ENCODE results near the gene TTC6.

DNA sequence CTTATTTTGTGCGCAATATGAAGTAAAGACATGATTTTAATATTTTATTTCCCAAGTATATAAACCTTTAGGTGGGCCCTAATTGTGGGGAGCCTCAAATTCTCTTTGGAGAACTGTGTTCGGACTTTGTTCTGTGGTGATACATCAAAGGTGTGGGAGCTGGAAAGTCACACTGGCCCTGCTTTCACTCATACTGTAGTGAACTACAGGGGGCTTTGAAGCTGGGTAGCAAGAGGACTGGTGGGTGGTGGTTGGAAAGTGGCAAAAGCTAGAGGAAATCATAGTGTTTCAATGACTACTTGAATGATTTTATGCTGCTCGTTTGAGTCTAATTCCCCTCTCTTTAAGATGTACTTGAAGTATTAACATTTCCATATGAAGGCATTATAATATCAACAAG is 13.2 kb downstream of the TTC6 start:
- TF ChIP-seq, protein P1, sequence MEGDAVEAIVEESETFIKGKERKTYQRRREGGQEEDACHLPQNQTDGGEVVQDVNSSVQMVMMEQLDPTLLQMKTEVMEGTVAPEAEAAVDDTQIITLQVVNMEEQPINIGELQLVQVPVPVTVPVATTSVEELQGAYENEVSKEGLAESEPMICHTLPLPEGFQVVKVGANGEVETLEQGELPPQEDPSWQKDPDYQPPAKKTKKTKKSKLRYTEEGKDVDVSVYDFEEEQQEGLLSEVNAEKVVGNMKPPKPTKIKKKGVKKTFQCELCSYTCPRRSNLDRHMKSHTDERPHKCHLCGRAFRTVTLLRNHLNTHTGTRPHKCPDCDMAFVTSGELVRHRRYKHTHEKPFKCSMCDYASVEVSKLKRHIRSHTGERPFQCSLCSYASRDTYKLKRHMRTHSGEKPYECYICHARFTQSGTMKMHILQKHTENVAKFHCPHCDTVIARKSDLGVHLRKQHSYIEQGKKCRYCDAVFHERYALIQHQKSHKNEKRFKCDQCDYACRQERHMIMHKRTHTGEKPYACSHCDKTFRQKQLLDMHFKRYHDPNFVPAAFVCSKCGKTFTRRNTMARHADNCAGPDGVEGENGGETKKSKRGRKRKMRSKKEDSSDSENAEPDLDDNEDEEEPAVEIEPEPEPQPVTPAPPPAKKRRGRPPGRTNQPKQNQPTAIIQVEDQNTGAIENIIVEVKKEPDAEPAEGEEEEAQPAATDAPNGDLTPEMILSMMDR (IDR thresholded peaks at IDR 0.05): no peak
- no peak for TF ChIP-seq POLR2A (IDR thresholded peaks at IDR 0.05)
